ENCODE results near the gene DAD1.
A peak's percentile ranks its signal among the peaks of the same experiment; 100 is the strongest.

Gene DAD1

DNA sequence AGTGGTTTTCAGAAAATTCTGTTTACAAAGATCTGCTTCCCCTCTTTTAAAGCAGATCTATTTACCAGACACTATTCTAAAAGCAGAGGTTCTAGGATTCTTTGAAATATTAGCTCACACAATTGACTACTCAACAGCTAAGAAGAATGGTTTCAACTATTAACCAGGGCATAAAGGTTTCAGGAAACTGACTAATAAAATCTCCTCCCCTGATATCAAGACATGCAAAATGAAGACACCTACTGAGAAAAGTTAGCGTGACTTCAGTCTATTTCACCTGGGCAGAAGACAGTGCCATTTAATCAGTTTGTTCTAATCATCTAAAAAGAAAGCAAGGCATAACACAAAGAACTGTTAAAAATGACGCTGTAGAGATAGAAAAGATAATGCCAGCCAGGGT is 22.2 kb downstream of the DAD1 start:
- no peak for DNase-seq

DNA sequence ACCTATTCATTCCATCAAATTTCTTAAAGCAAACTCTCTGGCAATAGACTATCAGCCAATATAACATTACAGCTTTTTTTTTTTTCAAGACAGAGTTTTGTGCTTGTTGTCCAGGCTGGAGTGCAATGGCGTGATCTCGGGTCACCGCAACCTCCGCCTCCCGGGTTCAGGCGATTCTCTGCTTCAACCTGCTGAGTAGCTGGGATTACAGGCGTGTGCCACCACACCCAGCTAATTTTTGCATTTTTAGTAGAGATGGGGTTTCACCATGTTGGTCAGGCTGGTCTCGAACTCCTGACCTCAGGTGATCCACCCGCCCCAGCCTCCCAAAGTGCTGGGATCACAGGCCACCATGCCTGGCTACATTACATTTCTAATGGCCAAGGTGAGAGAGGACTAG is 22.8 kb downstream of the DAD1 start:
- peak in 1 of 2 donors; percentile 28 for DNase-seq

DNA sequence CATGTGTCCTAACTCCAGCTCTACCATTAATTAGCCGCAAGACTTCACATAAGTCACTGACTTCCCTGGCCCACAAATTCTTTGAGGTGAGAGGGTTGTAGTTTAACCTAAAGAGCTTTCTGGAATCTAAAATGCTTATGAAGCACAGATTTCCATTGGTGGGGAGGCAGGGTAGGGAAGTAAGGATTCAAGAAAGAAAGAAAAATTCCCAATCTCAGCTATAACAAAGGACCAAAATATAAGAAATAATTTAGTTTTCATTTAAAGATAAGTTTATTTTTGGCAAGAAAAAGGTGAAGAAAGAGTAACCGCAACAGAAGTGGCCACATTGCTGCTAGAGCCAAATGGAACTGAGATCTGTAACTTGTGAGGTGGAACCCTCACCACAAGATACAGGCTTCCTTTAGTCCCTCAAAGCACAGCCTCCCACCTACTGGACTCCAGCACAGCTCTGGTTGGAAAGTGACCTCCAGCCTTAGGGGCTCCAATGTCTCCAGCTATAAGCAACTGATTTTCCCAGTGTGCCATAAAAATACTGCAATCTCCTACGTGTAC is 23.6 kb downstream of the DAD1 start:
- DNase-seq: no peak

DNA sequence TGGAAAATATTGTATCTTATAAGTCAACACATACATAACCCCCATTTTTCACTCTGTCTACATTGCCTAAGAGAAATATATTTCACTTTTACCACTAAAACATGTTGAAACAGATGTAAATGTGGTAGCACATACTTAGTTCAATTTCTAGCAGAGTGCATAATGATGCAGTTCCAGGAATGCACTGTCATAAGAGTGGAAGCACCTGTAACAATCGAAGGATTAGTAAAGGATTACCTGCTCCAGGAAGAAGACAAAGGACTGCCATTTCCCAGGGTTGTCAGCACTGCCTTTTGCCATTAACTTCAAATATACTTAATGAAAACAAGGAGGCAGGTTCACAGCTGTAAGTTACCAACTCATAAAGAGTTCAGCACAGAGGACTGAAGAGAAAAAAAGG is 24.6 kb downstream of the DAD1 start:
- DNase-seq: no peak

DNA sequence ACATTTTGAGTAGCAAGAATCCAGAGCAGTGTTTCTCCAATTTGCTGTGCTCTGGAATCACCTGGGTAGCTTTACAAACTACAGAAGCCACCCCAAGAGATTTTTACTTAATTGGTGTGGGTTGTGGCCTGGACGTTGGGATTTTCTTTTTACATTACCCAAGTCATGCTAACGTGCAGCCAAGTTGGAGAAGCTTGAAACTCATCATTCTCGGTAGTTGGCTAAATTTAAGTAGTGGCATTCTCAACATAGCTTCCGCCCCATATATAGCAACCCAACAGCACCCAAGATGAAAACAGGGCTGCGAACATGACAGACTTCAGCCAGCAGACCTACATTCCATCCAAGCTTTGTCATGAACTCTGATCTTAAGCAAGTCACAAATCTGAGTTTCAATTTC is 25.0 kb downstream of the DAD1 start:
- DNase-seq: no peak

DNA sequence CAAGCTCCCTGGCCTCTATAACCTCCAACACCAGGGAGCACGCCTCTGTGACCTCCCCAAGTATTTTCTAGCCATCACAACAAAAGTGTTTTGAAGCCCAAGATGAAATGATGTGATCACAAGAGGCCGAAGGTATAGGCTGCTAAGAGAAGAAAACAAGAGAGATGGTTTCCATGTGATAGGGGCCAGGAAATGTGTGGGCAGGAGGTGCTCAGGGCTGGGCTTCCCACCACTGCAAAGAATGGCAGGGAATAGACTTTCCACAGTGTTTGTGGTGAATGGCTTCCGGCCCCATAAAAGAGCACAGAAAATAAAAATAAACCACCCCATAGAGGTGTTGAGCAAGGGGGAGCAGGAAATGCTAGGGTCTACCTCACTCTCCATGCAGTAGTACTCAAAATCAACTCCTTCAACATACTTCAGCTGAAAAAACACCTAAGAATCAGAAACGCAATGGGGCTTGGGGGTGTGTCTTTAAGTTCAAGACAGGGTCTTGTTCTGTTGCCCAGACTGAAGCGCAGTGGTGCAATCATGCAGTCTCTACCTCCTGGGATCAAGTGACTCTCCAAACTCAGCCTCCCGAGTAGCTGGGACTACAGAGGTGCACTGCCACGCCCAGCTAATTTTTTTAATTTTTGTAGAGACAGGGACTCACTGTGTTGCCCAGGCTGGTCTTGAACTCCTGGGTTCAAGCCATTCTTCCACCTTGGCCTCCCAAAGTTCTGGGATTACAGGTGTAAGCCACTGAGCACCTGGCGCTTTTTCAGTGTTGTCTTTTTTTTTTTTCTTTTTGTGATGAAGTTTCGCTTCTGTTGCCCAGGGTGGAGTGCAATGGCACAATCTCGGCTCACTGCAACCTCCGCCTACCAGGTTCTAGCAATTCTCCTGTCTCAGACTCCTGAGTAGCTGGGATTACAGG is 27.1 kb downstream of the DAD1 start:
- peak; percentile 66 to 72 for DNase-seq

DNA sequence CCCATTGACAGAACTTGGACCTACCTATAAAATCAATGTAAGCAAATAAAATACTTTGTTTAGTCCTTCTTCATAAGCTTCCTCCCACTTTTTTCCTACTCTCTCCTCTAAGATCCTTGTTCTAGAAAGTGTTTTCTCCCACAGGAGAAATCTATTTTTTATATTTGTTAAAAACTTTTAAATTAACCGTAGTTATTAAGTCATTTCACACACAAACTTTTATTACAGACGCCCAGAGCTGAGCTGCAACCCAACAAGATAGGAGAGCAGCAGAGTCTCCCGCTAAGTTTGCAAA is 27.7 kb downstream of the DAD1 start:
- DNase-seq: no peak

DNA sequence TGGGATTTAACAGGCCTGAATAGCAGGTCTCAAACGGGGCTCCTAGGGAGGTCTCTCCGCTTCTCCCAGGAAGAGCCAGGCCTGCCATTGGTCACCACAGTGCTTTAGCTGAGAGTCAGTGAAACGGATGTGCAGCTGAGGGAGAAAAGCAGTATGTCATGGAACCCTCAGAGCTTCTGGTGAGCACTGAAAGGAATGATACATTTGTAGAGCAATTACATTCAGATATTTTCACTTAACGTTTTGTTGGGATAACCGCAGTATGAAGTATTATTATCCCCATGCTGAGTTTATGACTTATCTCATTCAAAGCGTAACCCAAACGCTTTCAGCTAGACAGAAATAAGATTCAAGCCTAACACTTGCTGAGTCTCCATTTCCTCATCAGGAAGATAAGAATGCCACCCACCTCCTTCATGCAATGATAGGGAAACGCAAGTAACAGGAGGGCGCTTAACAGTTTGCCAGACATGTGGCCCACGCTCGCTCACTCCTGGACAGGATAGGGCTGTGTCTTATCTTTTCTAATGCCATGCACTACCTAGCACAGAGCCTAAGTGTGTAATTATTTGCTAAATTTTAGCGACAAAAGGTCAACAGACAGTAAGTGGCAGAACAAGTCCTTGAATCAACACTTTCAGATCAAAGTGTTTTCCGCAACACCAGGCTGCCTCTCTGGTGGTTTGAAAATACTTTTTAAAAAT is 28.2 kb downstream of the DAD1 start:
- peak; percentile 53 to 57 for DNase-seq

DNA sequence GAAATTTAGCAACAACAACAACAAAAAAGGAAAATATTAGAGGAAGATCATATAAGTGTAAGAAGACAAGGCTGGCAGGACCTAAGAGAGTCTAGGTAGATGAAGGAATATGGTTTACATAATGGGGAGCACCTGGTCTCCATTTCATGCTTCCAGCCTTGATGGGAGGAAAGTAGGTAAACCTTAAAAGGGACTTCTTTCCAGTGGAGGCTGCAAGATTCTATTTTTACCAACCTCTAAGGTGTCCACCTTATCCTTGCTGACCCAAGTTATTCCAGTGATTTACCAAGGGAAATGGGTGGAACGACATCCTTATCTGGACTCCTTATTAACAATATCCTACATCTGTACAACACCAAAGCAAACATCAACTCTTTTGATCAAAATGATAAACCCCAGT is 30.0 kb downstream of the DAD1 start:
- no peak for DNase-seq

DNA sequence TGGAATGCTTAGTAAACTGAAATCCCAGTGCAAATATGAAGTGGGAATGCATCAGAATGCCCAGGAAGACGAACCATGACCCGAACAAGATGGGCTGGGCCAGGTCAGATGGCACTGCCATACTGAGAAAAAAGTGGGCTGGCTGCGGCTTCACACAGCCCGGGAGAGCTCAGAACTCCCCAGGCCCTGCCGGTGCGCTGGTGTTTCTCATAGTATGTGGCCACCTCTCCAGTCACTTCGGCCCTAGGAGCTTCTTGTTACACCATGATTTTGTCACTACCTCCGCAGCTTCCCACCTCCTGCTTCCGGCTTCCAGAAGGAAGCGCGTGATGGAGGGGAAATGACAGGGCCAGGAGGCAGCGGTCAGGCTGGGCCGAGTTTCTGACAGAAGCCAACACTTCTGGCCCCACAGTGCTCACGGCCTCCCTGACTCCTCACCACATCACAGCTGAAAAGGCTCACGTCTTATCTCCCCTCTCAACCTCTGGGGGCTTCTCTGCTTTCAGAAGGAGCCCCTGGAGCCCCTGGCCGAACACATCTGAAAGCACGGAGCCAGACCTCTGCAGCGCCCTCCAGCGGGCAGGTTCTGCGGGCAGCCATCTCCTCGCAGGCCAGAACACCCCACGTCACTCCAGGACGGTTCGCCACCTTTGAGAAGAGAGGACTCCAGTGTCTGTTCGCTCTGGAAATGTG is 30.7 kb downstream of the DAD1 start:
- DNase-seq: peak; percentile 68 to 77

DNA sequence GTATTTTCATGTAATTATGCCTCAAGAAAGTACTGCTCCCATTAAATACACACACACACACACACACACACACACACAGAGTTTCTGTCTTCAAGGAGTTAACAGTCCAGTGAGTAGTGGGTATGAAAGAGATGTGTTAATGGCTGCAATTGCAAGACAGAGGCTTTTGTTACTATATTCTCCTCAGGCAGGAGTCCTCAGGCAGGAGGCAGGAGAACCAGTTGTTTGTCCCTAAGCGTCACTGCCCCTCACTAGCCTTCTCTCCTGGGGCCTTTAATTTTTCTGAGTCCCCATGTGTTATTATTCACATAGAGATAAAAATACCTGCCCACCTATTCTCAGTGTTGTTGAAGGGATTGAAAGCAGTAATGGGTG is 31.2 kb downstream of the DAD1 start:
- no peak for DNase-seq

DNA sequence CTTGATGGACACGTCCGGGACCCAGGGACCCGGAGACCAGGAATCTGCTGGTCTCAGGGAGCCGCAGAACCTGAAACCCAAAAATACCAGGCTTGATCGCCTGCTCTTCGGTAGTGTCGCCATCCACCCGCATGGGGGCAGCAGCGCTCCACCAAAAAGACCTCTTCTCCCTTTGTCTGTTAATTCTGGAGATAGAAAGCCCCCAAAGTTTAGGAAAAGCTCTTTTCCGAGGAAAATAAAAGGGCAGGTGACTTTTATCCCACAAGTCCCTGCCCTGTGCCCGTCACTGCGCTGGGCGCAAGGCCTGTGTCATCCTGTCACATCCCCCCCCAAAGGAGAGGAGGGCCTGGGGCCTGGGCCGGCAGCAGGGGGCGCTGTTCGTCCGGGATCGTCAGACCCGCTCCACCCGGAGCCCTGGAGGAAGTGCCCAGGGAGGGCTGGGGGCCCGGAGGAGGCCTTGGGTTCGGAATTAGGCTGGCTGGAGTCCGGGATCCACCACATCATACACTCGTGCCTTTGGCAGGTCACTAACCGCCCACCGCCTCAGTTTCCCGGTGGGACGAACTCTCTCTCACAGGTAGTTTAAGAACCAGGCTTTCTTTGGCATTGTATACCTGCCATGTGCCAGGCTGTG is 31.9 kb downstream of the DAD1 start:
- peak; percentile 96 for DNase-seq

DNA sequence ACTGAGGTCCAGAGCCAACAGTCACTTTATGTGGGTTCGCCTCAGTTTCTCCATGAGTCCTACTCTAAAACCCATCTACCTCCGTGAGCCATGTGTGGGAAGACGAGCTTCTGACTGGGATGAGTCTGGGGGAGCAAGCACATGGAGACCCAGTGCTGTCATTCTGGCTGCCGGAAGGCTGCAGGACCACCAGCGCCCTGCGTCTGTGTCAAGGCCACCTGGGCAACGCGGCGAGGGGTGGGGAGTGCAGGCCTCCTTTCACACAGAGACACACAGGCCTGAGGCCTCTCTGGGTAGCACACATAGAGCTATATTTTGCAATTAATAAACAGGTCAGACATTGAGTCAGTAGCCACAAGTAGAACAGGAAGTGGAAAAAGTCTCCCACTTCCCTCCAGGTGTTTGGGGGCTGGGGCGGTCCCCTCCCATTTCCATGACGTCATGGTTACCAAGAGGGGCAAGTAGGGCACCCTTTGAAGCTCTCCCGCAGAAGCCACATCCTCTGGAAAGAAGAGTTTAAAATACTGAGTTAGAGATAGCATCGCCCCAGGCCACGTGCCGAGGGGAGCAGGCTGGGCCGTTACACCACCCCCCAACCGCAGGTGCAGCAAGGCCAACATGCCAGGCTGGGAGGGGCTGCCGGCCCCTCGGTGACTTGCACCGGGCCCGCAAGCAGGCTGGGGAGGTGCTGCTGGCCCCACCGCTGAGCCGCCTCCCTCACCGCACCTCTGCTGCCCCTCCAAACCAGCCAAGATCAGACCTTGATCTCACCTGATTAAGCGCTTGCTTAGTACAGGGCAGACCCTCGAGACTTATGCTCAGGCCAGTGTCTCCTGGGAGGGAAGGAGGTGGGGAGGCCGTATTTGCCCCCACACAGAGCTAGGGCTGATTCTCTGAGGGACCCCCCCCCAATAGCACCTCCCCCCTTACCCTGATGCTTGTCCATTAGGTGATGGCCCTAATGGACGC is 32.7 kb downstream of the DAD1 start:
- peak; percentile 94 to 95 for DNase-seq

DNA sequence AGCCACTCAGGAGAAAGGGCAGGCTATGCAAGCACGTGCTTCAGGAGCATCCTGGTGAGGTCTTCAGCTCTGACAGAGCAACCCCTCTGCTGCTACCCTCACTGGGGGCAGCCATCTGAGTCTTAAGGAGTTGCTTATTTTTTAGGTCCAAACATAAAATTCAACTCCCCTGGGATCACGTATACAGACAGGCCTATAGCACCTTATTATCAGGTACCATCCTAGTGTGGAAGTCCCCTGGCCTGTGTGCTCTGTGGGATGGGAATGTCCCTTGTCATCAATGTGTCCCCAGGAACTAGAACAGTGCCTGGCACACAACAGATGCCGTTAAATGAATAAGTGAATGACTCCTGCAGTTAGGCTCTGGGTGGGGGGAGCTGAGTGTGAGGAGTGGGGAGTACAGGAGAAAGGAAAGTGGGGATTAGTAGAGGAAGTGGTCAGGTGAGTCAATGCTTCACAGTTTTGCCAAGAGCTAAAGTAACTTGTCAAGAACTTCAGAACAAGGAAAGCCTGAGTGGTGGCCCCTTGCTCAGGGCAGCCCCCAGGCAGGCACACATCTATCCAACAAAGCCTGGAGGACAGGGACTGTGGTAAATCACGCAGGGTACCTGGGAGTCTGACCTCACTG is 33.5 kb downstream of the DAD1 start:
- peak; percentile 74 to 77 for DNase-seq

DNA sequence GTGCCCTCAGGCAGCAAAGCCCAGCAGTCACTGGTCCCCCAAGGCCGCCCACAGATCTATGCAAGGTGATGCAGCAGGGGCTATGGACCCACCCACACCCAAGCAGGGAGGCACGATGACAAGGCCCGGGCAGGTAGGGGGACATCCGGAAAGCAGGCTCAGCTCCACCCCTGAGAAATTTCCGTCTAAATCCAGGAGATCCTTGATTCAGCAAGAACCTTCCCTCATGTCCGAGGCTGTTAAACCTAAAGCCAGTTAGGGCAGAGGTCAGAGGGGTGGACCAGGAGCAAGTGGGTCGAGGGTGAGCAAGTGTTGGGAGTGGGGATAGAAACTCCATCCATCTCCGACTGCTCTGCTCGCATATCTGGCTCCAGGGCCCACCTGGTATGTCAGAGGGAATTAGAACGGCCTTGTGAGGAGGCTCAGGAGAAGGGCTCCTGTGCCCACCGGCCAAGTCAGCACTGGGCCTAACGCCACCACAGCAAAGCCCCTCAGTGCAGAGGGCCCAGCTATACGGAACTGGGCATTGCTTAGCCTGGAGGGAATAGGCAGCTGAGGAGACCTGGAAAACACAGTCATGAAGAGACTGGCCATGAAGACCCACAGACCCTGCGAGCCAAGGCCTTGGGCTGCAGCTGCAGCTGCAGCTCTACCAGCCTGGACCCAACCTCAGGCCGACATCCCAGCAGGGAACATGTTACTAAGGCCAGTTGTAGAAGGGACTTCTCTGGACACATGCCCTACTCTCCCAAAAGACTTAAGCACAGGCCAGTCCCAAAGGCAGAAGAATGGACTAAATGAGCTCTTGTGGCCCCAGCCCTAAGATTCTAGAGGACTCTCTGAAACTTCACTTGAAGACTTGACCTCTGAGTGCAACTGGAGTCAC is 34.3 kb downstream of the DAD1 start:
- DNase-seq: peak in 1 of 2 donors; percentile 43

DNA sequence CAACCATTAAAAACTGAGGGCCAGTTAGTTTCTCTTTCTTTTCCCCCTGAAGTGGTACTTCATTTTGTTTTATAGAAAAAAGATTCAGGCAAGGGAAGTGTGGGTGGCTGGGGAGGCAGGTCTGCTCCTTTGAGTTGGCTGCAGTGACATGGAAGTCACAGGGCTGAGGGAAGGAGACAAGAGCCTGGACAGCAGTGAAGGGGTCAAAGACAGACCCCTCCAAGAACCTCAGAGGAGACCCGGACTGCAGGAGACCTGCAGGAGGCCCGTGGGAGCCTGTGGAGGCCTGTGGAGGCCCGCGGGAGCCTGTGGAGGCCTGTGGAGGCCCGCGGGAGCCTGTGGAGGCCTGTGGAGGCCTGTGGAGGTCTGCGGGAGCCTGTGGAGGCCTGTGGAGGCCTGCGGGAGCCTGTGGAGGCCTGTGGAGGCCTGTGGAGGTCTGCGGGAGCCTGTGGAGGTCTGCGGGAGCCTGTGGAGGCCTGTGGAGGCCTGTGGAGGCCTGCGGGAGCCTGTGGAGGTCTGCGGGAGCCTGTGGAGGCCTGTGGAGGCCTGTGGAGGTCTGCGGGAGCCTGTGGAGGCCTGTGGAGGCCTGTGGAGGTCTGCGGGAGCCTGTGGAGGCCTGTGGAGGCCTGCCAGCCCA is 35.0 kb downstream of the DAD1 start:
- DNase-seq: peak in 1 of 2 donors; percentile 45

DNA sequence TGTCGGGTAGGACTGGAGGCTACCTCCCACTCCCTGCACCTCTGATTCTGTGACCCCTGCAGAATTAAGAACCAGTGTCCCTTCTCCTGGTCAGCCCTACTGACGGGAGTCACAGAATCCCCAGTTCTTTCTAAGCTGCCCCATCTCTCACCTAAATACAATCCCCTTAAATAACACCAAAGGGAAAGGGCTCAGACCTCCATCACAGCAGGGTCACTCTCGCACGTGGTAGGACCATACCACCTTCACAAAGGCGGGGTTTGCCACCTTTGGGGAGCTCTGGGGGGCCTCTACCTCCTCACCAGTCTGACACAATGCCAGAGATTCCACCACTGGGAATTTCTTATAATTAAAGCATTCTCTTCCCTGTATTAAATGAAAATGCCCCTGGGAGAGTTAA is 35.6 kb downstream of the DAD1 start:
- DNase-seq: no peak

DNA sequence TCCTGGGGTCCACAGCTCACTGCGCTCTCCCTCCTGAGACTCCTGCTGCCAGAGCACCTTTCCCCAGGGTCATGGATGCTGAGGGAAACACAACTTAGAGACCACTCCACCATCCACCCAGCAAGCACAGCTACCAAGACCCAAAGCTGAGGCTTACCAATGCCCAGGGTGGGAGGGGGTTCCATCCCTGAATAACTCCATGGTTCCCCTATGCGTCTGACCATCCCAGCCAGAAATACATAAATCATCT is 36.3 kb downstream of the DAD1 start:
- DNase-seq: no peak

DNA sequence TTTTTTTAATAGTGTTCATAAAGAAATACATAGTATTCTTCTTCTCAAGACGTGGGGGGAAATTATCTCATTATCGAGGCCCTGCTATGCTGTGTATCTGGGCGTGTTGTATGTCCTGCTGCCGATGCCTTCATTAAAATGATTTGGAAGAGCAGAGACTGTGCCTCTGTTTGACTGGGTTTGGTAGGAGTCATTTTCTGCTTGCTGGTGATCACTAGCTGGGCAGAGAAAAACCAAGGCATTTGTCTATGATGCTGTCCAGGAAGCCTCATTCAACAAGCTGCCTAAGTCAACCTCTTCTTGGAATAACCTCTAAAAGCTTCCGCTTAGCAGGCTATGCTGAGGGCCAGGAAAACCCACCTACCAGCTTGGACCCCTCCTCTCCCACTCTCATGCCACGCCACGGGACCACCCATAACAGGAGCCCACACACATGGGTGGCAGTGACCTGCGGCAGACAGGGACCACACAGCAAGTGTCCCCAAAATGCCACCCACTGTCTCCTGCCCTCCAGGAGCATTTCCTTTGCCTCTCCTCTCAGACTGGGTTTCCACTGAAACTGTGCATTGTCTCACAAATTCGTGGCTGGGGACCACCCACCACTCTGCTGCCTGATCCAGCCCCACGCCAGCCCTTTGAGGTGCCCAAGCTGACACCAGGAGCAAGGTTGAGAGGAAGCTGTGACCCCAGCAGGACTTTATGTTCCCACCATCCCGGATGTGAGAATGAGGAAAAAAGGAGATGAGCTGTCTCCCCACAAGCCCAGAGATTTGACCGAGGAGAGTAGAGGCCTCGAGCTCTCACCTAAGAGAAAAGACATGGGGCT is 36.8 kb downstream of the DAD1 start:
- no peak for DNase-seq

Measured in stimulated activated CD4-positive, alpha-beta T cell treated with anti-CD3 and anti-CD28 coated beads, Interleukin-2, amount 100 ng/mL, for 24 hours (primary cell).